Right cardiac atrium (tissue), 5 donors: Measurements from ENCODE around the gene SSC4D. TPM values are rescaled to one million over a fixed set of nuclear protein-coding genes. Genes with fewer than 3 reads are reported as not detected.

Source experiments
- ATAC-seq, 2 donors: fragments of 200-7000 bp; cut with Tn5 transposase; one replicate each; pipeline versions ENCODE4 v1.8.0 to v1.9.1; 2020; ENCODE audit warnings: moderate library complexity in 2 of 2, mild to moderate bottlenecking in 1 of 2
- DNase-seq, 3 donors: peaks; one replicate each; pipeline ENCODE4 v3.0.0-alpha.2; 2020
- H3K27ac ChIP-seq: one replicate; pipeline ENCODE4 v1.5.1; 2013; ENCODE audit warnings: mild to moderate bottlenecking, low read length, control low read depth, moderate library complexity
- H3K27me3 ChIP-seq: one replicate; pipeline ENCODE4 v1.6.1; 2013; ENCODE audit not compliant: control insufficient read depth, insufficient read depth
- H3K4me1 ChIP-seq: one replicate; pipeline ENCODE4 v1.6.1; 2013; ENCODE audit warnings: low read length; ENCODE audit not compliant: control insufficient read depth, insufficient read depth
- H3K4me3 ChIP-seq: one replicate; pipeline ENCODE4 v1.5.1; 2013; ENCODE audit warnings: low read length, control low read depth
- H3K9me3 ChIP-seq: one replicate; pipeline ENCODE4 v1.6.1; 2013; ENCODE audit warnings: low read length; ENCODE audit not compliant: control insufficient read depth
- WGBS: extraction: QIAGEN DNeasy Blood & Tissue Kit; methylation state at CpG from one replicate; pipeline ENCODE4 v1.1.7; 2013; 5-methylcytosine and 5-hydroxymethylcytosine counted together
- intact Hi-C, 4 donors: fragments of 100-400 bp; cut with DNase I; formaldehyde crosslinking; loops; one replicate each; pipeline versions ENCODE4 v1.11.0 to v1.14.0; 2022 to 2023
- polyA plus RNA-seq: library from polyadenylated mRNA; stranded (reverse); fragments of 200-250 nt; gene quantifications from one replicate; pipeline ENCODE4 v1.2.3, GENCODE V29; 2013
- total RNA-seq, 4 donors: library from RNA; stranded (reverse); fragmentation: NEBNext Ultra II Directional; extraction: Animal tissue kit (Norgen Biotek cat#: 25700); gene quantifications; one replicate each; pipeline ENCODE4 v1.2.1, GENCODE V29; 2021
- donor health status: healthy with polysubstance abuse.
- donor health status: DM: no; HTN: yes; CAD: no.
- donor health status: DM: no; HTN: no; CAD: no.
- donor health status: DM: no; HTN: yes; CAD: no; lungs with severe emphysema.
- donor health status: DM: yes; HTN: yes; CAD: no.

Gene SSC4D
- total and polyA plus RNA-seq, 5 donors, result 0.78 to 2.1 (median 1.0) TPM

DNA sequence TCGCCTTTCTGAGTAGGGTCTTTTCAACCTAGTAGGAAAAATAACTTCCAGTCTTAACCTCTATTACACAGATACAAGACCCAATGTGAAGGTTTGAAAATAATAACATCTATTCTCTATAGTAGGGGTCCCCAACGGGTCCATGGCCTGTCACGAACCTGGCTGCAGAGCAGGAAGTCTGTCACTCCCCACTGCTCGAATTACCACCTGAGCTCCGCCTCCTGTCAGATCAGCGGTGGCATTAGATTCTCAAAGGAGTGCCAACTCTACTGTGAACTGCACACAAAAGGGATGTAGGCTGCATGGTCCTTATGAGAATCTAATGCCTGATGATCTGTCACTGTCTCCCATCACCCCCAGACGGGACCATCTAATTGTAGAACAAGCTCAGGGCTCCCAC lies 58.1 kb downstream of the SSC4D start:
- ATAC-seq (no peak), DNase-seq (no peak)
- Histone ChIP-seq H3K27me3 (no peaks in the 10 kb centered on the region), H3K9me3 (no peaks in the 10 kb centered on the region), H3K27ac (no peak overlapping the region), H3K4me1 (peaks cover 12% of the 10 kb centered on the region), H3K4me3 (no peak overlapping the region)
- 80% methylated on average over 7 of the region's 7 CpGs for WGBS
- intact Hi-C loops, result no loop called here

GRCh38 chr7:76349313-76349885 lies 60.1 kb downstream of the SSC4D start:
- DNase-seq, result no peak
- intact Hi-C loops, result loop anchor here in 1 of 4 donors (10.0 kb wide), 1 partner anchor 45 kb away; no protein-coding TSS in a partner anchor
- Histone ChIP-seq H3K27ac (no peak overlapping the region), H3K9me3 (no peaks in the 10 kb centered on the region), H3K4me1 (peaks cover 17% of the 10 kb centered on the region), H3K4me3 (no peak overlapping the region), H3K27me3 (no peaks in the 10 kb centered on the region)
- 90% methylated on average over 8 of the region's 8 CpGs for WGBS
- no peak for ATAC-seq

GRCh38 chr7:76347710-76348109 lies 61.8 kb downstream of the SSC4D start:
- H3K4me1 ChIP-seq, result peaks cover 17% of the 10 kb centered on the region

GRCh38 chr7:76346778-76347177 lies 62.7 kb downstream of the SSC4D start:
- DNase-seq, result no peak
- H3K4me3 ChIP-seq, result no peak overlapping the region
- H3K9me3 ChIP-seq, result no peaks in the 10 kb centered on the region
- peaks cover 18% of the 10 kb centered on the region for H3K4me1 ChIP-seq
- H3K27me3 ChIP-seq, result no peaks in the 10 kb centered on the region
- WGBS, result 58% methylated on average over 8 of the region's 8 CpGs
- peak overlapping the region; percentile 29 for H3K27ac ChIP-seq
- ATAC-seq, result peak; percentile 30 to 40
- intact Hi-C loops, result loop anchor here in 1 of 4 donors (10.0 kb wide), 1 partner anchor 48 kb away; no protein-coding TSS in a partner anchor

More at GRCh38 chr7:76347710-76348109, 61.8 kb downstream of the SSC4D start:
- DNase-seq (no peak), ATAC-seq (no peak)
- no peak overlapping the region for H3K27ac ChIP-seq
- intact Hi-C loops, result loop anchor here in 1 of 4 donors (10.0 kb wide), 1 partner anchor 47 kb away; no protein-coding TSS in a partner anchor
- H3K27me3 ChIP-seq, result no peaks in the 10 kb centered on the region
- H3K4me3 ChIP-seq, result no peak overlapping the region
- no peaks in the 10 kb centered on the region for H3K9me3 ChIP-seq
- WGBS, result 66% methylated on average over 5 of the region's 5 CpGs

- no peak for ATAC-seq
- intact Hi-C loops, result loop anchor here in 1 of 4 donors (10.0 kb wide), 1 partner anchor 49 kb away; no protein-coding TSS in a partner anchor
- DNase-seq, result no peak
- Histone ChIP-seq H3K9me3 (no peaks in the 10 kb centered on the region), H3K4me1 (peaks cover 13% of the 10 kb centered on the region), H3K27ac (no peak overlapping the region), H3K27me3 (no peaks in the 10 kb centered on the region), H3K4me3 (no peak overlapping the region)
- 77% methylated on average over 6 of the region's 6 CpGs for WGBS
Measured at GRCh38 chr7:76346097-76346496, 63.4 kb downstream of the SSC4D start.

DNA sequence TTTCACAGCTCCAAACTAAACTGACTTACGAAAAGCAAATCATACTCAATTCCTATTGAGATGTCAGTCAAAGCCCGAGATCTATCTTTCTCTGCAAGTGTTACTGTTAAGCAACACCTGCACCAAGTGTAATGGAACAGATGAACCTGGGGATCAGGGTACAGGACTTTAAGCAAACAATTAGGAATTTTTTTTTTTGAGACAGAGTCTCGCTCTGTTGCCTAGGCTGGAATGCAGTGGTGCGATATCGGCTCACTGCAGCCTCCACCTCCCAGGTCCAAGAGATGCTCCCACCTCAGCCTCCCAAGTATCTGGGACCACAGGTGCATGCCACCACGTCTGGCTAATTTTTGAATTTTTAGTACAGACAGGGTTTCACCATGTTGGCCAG lies 65.6 kb downstream of the SSC4D start:
- ATAC-seq, result no peak
- no peak overlapping the region for H3K27ac ChIP-seq
- intact Hi-C loops, result loop anchor here in 1 of 4 donors (10.0 kb wide), 1 partner anchor 51 kb away; no protein-coding TSS in a partner anchor

GRCh38 chr7:76343294-76343930 lies 66.1 kb downstream of the SSC4D start:
- 95% methylated on average over 6 of the region's 6 CpGs for WGBS
- intact Hi-C loops, result loop anchor here in 1 of 4 donors (10.0 kb wide), 1 partner anchor 51 kb away; no protein-coding TSS in a partner anchor
- DNase-seq, result no peak
- Histone ChIP-seq H3K9me3 (no peaks in the 10 kb centered on the region), H3K27ac (no peak overlapping the region), H3K4me3 (no peak overlapping the region), H3K27me3 (no peaks in the 10 kb centered on the region), H3K4me1 (peaks cover 20% of the 10 kb centered on the region)
- no peak for ATAC-seq

More for the DNA sequence above, 65.6 kb downstream of the SSC4D start:
- no peak overlapping the region for H3K4me3 ChIP-seq
- DNase-seq, result no peak
- 96% methylated on average over 6 of the region's 6 CpGs for WGBS
- no peaks in the 10 kb centered on the region for H3K9me3 ChIP-seq
- H3K27me3 ChIP-seq, result no peaks in the 10 kb centered on the region
- H3K4me1 ChIP-seq, result peaks cover 18% of the 10 kb centered on the region

DNA sequence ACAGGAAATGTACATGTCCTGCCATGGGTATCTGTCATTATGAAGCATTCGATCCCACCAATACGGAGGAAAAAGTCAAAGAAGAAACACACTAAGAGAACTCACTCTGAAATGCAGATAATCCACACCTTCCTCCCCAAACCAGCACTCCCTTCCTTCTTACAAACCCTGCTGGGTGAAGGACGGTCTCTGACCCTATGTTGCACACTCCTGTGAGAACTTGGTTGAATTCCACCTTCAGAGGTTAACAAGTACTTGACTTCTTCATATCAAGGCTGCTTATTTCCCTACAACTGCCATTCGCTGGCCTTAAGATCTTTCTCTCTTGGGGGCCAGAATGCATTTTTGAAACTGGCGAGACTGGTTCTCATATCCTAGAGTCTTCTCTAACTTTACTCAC lies 67.3 kb downstream of the SSC4D start:
- no peak overlapping the region for H3K4me3 ChIP-seq
- peak overlapping the region; percentile 15 for H3K27ac ChIP-seq
- H3K9me3 ChIP-seq, result no peaks in the 10 kb centered on the region
- H3K27me3 ChIP-seq, result no peaks in the 10 kb centered on the region
- intact Hi-C loops, result loop anchor here in 1 of 4 donors (10.0 kb wide), 1 partner anchor 53 kb away; no protein-coding TSS in a partner anchor
- DNase-seq, result no peak
- 79% methylated on average over 5 of the region's 5 CpGs for WGBS
- no peak for ATAC-seq
- H3K4me1 ChIP-seq, result peaks cover 24% of the 10 kb centered on the region

- WGBS, result 63% methylated on average over 3 of the region's 3 CpGs
- Histone ChIP-seq H3K4me3 (no peak overlapping the region), H3K4me1 (peaks cover 22% of the 10 kb centered on the region), H3K27ac (no peak overlapping the region), H3K9me3 (no peaks in the 10 kb centered on the region), H3K27me3 (no peaks in the 10 kb centered on the region)
- intact Hi-C loops, result loop anchor here in 1 of 4 donors (10.0 kb wide), 1 partner anchor 54 kb away; no protein-coding TSS in a partner anchor
- DNase-seq, result no peak
- peak; percentile 21 to 45 for ATAC-seq
Measured at GRCh38 chr7:76340617-76341131, 68.8 kb downstream of the SSC4D start.
